Esophagus squamous epithelium (tissue), 5 donors: ENCODE measurements around the gene TMEM184A. TPM values are rescaled to one million over a fixed set of nuclear protein-coding genes. Genes with fewer than 3 reads are reported as not detected.

ENCODE experiments used
- DNase-seq: peaks from one replicate; lab custom pipeline; 2025; lab: John Stamatoyannopoulos, UW
- H3K27ac ChIP-seq, 4 donors: fragments of 200-600 bp; sonication (generic); one replicate each; pipeline ENCODE4 v1.5.1; 2016 to 2019; ENCODE audit warnings: mild to moderate bottlenecking in 1 of 4
- H3K27me3 ChIP-seq, 4 donors: fragments of 200-600 bp; sonication (generic); 1 replicate in 3 of 4; 2 replicates in 1 of 4; pipeline versions ENCODE4 v1.5.1 to v1.6.0; 2017 to 2021; ENCODE audit warnings: antibody characterized with exemption in 1 of 4
- H3K36me3 ChIP-seq, 3 donors: fragments of 200-600 bp; sonication (generic); one replicate each; pipeline ENCODE4 v1.5.1; 2016 to 2019
- H3K4me1 ChIP-seq, 3 donors: fragments of 200-600 bp; sonication (generic); one replicate each; pipeline ENCODE4 v1.5.1; 2017 to 2019
- H3K4me3 ChIP-seq, 4 donors: fragments of 200-600 bp; sonication (generic); 1 replicate in 3 of 4; 2 replicates in 1 of 4; pipeline ENCODE4 v1.5.1; 2016 to 2019; ENCODE audit warnings: mild to moderate bottlenecking in 2 of 4, moderate library complexity in 1 of 4
- H3K9me3 ChIP-seq, 3 donors: fragments of 200-600 bp; sonication (generic); one replicate each; pipeline ENCODE4 v1.5.1; 2016 to 2019
- CTCF ChIP-seq, 6 experiments: fragments of 450-650 bp in 4 of 6; fragments of 200-600 bp in 2 of 6; sonication (generic) in 2 of 6; IDR thresholded peaks; one replicate each; pipeline ENCODE4 v1.5.1; 2016 to 2019; ENCODE audit warnings: antibody characterized with exemption in 6 of 6, mild to moderate bottlenecking in 4 of 6, moderate library complexity in 4 of 6
- POLR2A ChIP-seq, 4 donors: fragments of 450-650 bp; IDR thresholded peaks; one replicate each; pipeline ENCODE4 v1.6.1; 2017; ENCODE audit warnings: antibody characterized with exemption in 4 of 4, mild to moderate bottlenecking in 4 of 4, moderate library complexity in 3 of 4
- WGBS, 2 donors: methylation state at CpG; one replicate each; pipeline ENCODE4 v1.1.5; 2018; 5-methylcytosine and 5-hydroxymethylcytosine counted together
- intact Hi-C: fragments of 100-400 bp; cut with DNase I; formaldehyde crosslinking; loops from one replicate; pipeline ENCODE4 v1.15.0; 2022
- total RNA-seq, 4 donors: library from RNA; depleted of rRNA; stranded (reverse); fragments of >200 nt; gene quantifications; one replicate each; pipeline ENCODE4 v1.1.0, GENCODE V29; 2016
- donor health status: DM: yes; HTN: yes; CAD: no.

The TMEM184A gene
- total RNA-seq, 4 donors from 2014 or later = 56.7 to 204 (median 98.9) TPM

- H3K4me3 ChIP-seq = no peak overlapping the region
- no peak for DNase-seq
- TF ChIP-seq POLR2A (IDR thresholded peaks at IDR 0.05) (no peak), CTCF (IDR thresholded peaks at IDR 0.05) (no peak)
- peaks cover 13 to 23% (median 20%) of the 10 kb centered on the region in 3 donors for H3K4me1 ChIP-seq
- no peak overlapping the region for H3K27ac ChIP-seq
- H3K27me3 ChIP-seq = no peaks in the 10 kb centered on the region
- H3K9me3 ChIP-seq = no peaks in the 10 kb centered on the region
- intact Hi-C loops = no loop called here
- H3K36me3 ChIP-seq = peaks cover 39 to 95% (median 48%) of the 10 kb centered on the region in 3 donors
- WGBS, 2 donors = 93 to 97% methylated on average over 3 to 11 of the region's 62 CpGs
Measured at GRCh38 chr7:1498370-1499305, 57.4 kb downstream of the TMEM184A start.

- H3K9me3 ChIP-seq = no peaks in the 10 kb centered on the region
- TF ChIP-seq CTCF (IDR thresholded peaks at IDR 0.05) (no peak), POLR2A (IDR thresholded peaks at IDR 0.05) (no peak)
- H3K27ac ChIP-seq = no peak overlapping the region
- intact Hi-C loops = no loop called here
- H3K4me3 ChIP-seq = no peak overlapping the region
- peaks cover 35 to 100% (median 48%) of the 10 kb centered on the region in 3 donors for H3K36me3 ChIP-seq
- no peak for DNase-seq
- no peaks in the 10 kb centered on the region for H3K27me3 ChIP-seq
- WGBS, 2 donors = 95% methylated on average over 13 to 14 of the region's 37 CpGs
- peaks cover 1 to 11% (median 8%) of the 10 kb centered on the region in 3 donors for H3K4me1 ChIP-seq
Measured at GRCh38 chr7:1497293-1497927, 58.6 kb downstream of the TMEM184A start.

- Histone ChIP-seq H3K4me1 (peaks cover 0 to 4% (median 1%) of the 10 kb centered on the region in 3 donors), H3K27me3 (no peaks in the 10 kb centered on the region), H3K27ac (no peak overlapping the region), H3K4me3 (no peak overlapping the region), H3K9me3 (no peaks in the 10 kb centered on the region), H3K36me3 (peaks cover 31 to 100% (median 45%) of the 10 kb centered on the region in 3 donors)
- 87 to 97% methylated on average over 5 to 13 of the region's 33 CpGs for whole genome bisulfite sequencing, 2 donors
- DNase-seq = no peak
- TF ChIP-seq CTCF (IDR thresholded peaks at IDR 0.05) (no peak), POLR2A (IDR thresholded peaks at IDR 0.05) (no peak)
- intact Hi-C loops = no loop called here
Measured at GRCh38 chr7:1496531-1497292, 59.3 kb downstream of the TMEM184A start.

GRCh38 chr7:1495564-1496242, 60.3 kb downstream of the TMEM184A start:
- intact Hi-C loops = no loop called here
- H3K27ac ChIP-seq = no peak overlapping the region
- no peaks in the 10 kb centered on the region for H3K9me3 ChIP-seq
- peaks cover 31 to 100% (median 50%) of the 10 kb centered on the region in 3 donors for H3K36me3 ChIP-seq
- TF ChIP-seq CTCF (IDR thresholded peaks at IDR 0.05) = no peak
- TF ChIP-seq POLR2A (IDR thresholded peaks at IDR 0.05) = no peak
- no peak overlapping the region for H3K4me3 ChIP-seq
- no peak for DNase-seq
- no peaks in the 10 kb centered on the region for H3K4me1 ChIP-seq
- H3K27me3 ChIP-seq = no peaks in the 10 kb centered on the region
- 100% methylated on average over 1 to 3 of the region's 34 CpGs for WGBS, 2 donors
